Uterus (tissue), 2 donors: ENCODE data around the gene SHC2.

Experiments
- CTCF ChIP-seq, 4 experiments: fragments of 200-600 bp in 2 of 4; fragments of 450-650 bp in 2 of 4; sonication (generic) in 2 of 4; IDR thresholded peaks; one replicate each; pipeline ENCODE4 v1.5.1; 2016 to 2019; ENCODE audit warnings: antibody characterized with exemption in 4 of 4, mild to moderate bottlenecking in 2 of 4, moderate library complexity in 1 of 4
- POLR2A ChIP-seq, 2 donors: fragments of 450-650 bp; IDR thresholded peaks; one replicate each; pipeline ENCODE4 v1.6.1; 2016; ENCODE audit warnings: antibody characterized with exemption in 2 of 2, mild to moderate bottlenecking in 1 of 2, moderate library complexity in 1 of 2

- no peak for TF ChIP-seq POLR2A (IDR thresholded peaks at IDR 0.05)
- TF ChIP-seq CTCF (IDR thresholded peaks at IDR 0.05): no peak
Observed at GRCh38 chr19:395467-395866, 65.4 kb downstream of the SHC2 start.
